OCI-LY1 (cell line): ENCODE data around the gene VAV2.

ENCODE experiments used
- EZH2 ChIP-seq: fragments of 200-600 bp; sonication (generic), shearing (Covaris generic); IDR thresholded peaks from 2 replicates; pipeline ENCODE4 v1.8.0; 2017; ENCODE audit warnings: borderline replicate concordance, mixed run types, mild to moderate bottlenecking, antibody characterized with exemption, low read length, moderate library complexity, mixed read lengths
- TF ChIP-seq, protein P1 (sequence below): fragments of 200-600 bp; sonication (generic), shearing (Covaris generic); IDR thresholded peaks from 2 replicates; pipeline ENCODE4 v1.5.1; 2017; ENCODE audit warnings: mild to moderate bottlenecking, antibody characterized with exemption, low read length, moderate library complexity, mixed read lengths

DNA sequence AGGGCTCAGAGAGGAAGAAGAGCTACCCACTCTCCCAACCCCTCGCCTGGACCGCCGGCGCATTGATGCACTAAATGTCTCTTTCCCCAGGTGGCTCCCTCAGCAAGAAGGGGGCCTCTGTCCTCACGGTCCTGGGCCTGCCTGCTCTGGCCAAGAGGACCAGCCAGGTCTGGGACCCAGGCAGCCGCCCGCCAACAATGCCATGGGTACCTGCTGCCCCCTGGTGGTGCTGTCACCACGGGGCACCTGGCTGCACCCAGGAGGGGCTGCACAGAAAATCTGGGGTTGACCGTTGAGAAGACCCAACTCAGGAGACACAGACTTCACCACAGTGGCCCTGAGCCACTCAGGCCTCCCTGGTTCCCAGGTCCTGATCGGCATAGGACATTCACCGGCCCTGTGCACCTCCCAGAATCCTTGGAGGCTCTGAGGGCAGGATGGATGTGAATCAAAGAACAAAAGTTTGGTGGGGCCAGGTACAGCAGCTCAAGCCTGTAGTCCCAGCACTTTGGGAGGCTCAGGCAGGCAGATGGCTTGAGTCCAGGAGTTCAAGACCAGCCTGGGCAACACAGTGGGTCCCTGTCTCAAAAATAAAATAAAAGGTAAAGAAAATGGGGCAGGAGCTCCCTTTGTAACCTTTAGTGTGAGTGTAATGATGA lies 2.4 kb upstream of the VAV2 start:
- TF ChIP-seq, protein P1, sequence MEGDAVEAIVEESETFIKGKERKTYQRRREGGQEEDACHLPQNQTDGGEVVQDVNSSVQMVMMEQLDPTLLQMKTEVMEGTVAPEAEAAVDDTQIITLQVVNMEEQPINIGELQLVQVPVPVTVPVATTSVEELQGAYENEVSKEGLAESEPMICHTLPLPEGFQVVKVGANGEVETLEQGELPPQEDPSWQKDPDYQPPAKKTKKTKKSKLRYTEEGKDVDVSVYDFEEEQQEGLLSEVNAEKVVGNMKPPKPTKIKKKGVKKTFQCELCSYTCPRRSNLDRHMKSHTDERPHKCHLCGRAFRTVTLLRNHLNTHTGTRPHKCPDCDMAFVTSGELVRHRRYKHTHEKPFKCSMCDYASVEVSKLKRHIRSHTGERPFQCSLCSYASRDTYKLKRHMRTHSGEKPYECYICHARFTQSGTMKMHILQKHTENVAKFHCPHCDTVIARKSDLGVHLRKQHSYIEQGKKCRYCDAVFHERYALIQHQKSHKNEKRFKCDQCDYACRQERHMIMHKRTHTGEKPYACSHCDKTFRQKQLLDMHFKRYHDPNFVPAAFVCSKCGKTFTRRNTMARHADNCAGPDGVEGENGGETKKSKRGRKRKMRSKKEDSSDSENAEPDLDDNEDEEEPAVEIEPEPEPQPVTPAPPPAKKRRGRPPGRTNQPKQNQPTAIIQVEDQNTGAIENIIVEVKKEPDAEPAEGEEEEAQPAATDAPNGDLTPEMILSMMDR = peak; percentile 94
- TF ChIP-seq EZH2 = no peak
